Esophagus squamous epithelium (tissue), 5 donors: ENCODE measurements around the gene SLC16A1. TPM values are rescaled to one million over a fixed set of nuclear protein-coding genes. Genes with fewer than 3 reads are reported as not detected.

ENCODE experiments used
- DNase-seq: peaks from one replicate; lab custom pipeline; 2025; lab: John Stamatoyannopoulos, UW
- H3K27ac ChIP-seq, 4 donors: fragments of 200-600 bp; sonication (generic); one replicate each; pipeline ENCODE4 v1.5.1; 2016 to 2019; ENCODE audit warnings: mild to moderate bottlenecking in 1 of 4
- H3K27me3 ChIP-seq, 4 donors: fragments of 200-600 bp; sonication (generic); 1 replicate in 3 of 4; 2 replicates in 1 of 4; pipeline versions ENCODE4 v1.5.1 to v1.6.0; 2017 to 2021; ENCODE audit warnings: antibody characterized with exemption in 1 of 4
- H3K36me3 ChIP-seq, 3 donors: fragments of 200-600 bp; sonication (generic); one replicate each; pipeline ENCODE4 v1.5.1; 2016 to 2019
- H3K4me1 ChIP-seq, 3 donors: fragments of 200-600 bp; sonication (generic); one replicate each; pipeline ENCODE4 v1.5.1; 2017 to 2019
- H3K4me3 ChIP-seq, 4 donors: fragments of 200-600 bp; sonication (generic); 1 replicate in 3 of 4; 2 replicates in 1 of 4; pipeline ENCODE4 v1.5.1; 2016 to 2019; ENCODE audit warnings: mild to moderate bottlenecking in 2 of 4, moderate library complexity in 1 of 4
- H3K9me3 ChIP-seq, 3 donors: fragments of 200-600 bp; sonication (generic); one replicate each; pipeline ENCODE4 v1.5.1; 2016 to 2019
- CTCF ChIP-seq, 6 experiments: fragments of 450-650 bp in 4 of 6; fragments of 200-600 bp in 2 of 6; sonication (generic) in 2 of 6; IDR thresholded peaks; one replicate each; pipeline ENCODE4 v1.5.1; 2016 to 2019; ENCODE audit warnings: antibody characterized with exemption in 6 of 6, mild to moderate bottlenecking in 4 of 6, moderate library complexity in 4 of 6
- POLR2A ChIP-seq, 4 donors: fragments of 450-650 bp; IDR thresholded peaks; one replicate each; pipeline ENCODE4 v1.6.1; 2017; ENCODE audit warnings: antibody characterized with exemption in 4 of 4, mild to moderate bottlenecking in 4 of 4, moderate library complexity in 3 of 4
- WGBS, 2 donors: methylation state at CpG; one replicate each; pipeline ENCODE4 v1.1.5; 2018; 5-methylcytosine and 5-hydroxymethylcytosine counted together
- intact Hi-C: fragments of 100-400 bp; cut with DNase I; formaldehyde crosslinking; loops from one replicate; pipeline ENCODE4 v1.15.0; 2022
- total RNA-seq, 4 donors: library from RNA; depleted of rRNA; stranded (reverse); fragments of >200 nt; gene quantifications; one replicate each; pipeline ENCODE4 v1.1.0, GENCODE V29; 2016
- donor health status: DM: yes; HTN: yes; CAD: no.

SLC16A1 gene
- total RNA-seq, 4 donors from 2014 or later: 19.1 to 80.3 (median 57.9) TPM

GRCh38 chr1:112878321-112878720 is 77.7 kb downstream of the SLC16A1 start:
- intact Hi-C loops: loop anchor here (2.0 kb wide), 1 partner anchor 164 kb away; no protein-coding TSS in a partner anchor

GRCh38 chr1:112877750-112878149 is 78.2 kb downstream of the SLC16A1 start:
- DNase-seq: no peak
- Histone ChIP-seq H3K36me3 (no peaks in the 10 kb centered on the region), H3K27me3 (no peaks in the 10 kb centered on the region), H3K4me3 (no peak overlapping the region), H3K4me1 (peaks cover 5 to 17% (median 15%) of the 10 kb centered on the region in 3 donors), H3K9me3 (no peaks in the 10 kb centered on the region), H3K27ac (no peak overlapping the region)
- TF ChIP-seq CTCF (IDR thresholded peaks at IDR 0.05) (no peak), POLR2A (IDR thresholded peaks at IDR 0.05) (no peak)
- 37 to 44% methylated on average over 2 of the region's 2 CpGs for WGBS, 2 donors
- intact Hi-C loops: loop anchor here (2.0 kb wide), 1 partner anchor 165 kb away; no protein-coding TSS in a partner anchor

More at GRCh38 chr1:112878321-112878720, 77.7 kb downstream of the SLC16A1 start:
- Histone ChIP-seq H3K27ac (no peak overlapping the region), H3K4me1 (peaks cover 5 to 19% (median 15%) of the 10 kb centered on the region in 3 donors), H3K36me3 (no peaks in the 10 kb centered on the region), H3K27me3 (no peaks in the 10 kb centered on the region), H3K4me3 (no peak overlapping the region), H3K9me3 (no peaks in the 10 kb centered on the region)
- TF ChIP-seq CTCF (IDR thresholded peaks at IDR 0.05) (no peak), POLR2A (IDR thresholded peaks at IDR 0.05) (no peak)
- DNase-seq: no peak
- WGBS, 2 donors: 82 to 83% methylated on average over 7 to 8 of the region's 9 CpGs

- no peak for DNase-seq
- H3K27me3 ChIP-seq: no peaks in the 10 kb centered on the region
- H3K9me3 ChIP-seq: no peaks in the 10 kb centered on the region
- H3K4me3 ChIP-seq: no peak overlapping the region
- no peak overlapping the region for H3K27ac ChIP-seq
- peaks cover 0 to 3% (median 3%) of the 10 kb centered on the region in 3 donors for H3K4me1 ChIP-seq
- no peaks in the 10 kb centered on the region for H3K36me3 ChIP-seq
- no peak for TF ChIP-seq CTCF (IDR thresholded peaks at IDR 0.05)
- no peak for TF ChIP-seq POLR2A (IDR thresholded peaks at IDR 0.05)
- intact Hi-C loops: no loop called here
- WGBS, 2 donors: 54 to 81% methylated on average over 2 of the region's 2 CpGs
Observed at GRCh38 chr1:112876315-112876714, 79.7 kb downstream of the SLC16A1 start.

GRCh38 chr1:112872551-112872962 is 83.4 kb downstream of the SLC16A1 start:
- Histone ChIP-seq H3K4me1 (no peaks in the 10 kb centered on the region), H3K27ac (no peak overlapping the region), H3K27me3 (no peaks in the 10 kb centered on the region), H3K36me3 (no peaks in the 10 kb centered on the region), H3K4me3 (no peak overlapping the region), H3K9me3 (no peaks in the 10 kb centered on the region)
- 88 to 93% methylated on average over 1 of the region's 1 CpG for WGBS, 2 donors
- intact Hi-C loops: no loop called here
- no peak for TF ChIP-seq POLR2A (IDR thresholded peaks at IDR 0.05)
- TF ChIP-seq CTCF (IDR thresholded peaks at IDR 0.05): no peak
- DNase-seq: no peak

GRCh38 chr1:112870887-112871646 is 84.9 kb downstream of the SLC16A1 start:
- intact Hi-C loops: no loop called here
- Histone ChIP-seq H3K36me3 (no peaks in the 10 kb centered on the region), H3K4me3 (no peak overlapping the region)

More at GRCh38 chr1:112870887-112871646, 84.9 kb downstream of the SLC16A1 start:
- no peaks in the 10 kb centered on the region for H3K9me3 ChIP-seq
- 91% methylated on average over 4 to 5 of the region's 5 CpGs for WGBS, 2 donors
- no peak for DNase-seq
- TF ChIP-seq CTCF (IDR thresholded peaks at IDR 0.05) (no peak), POLR2A (IDR thresholded peaks at IDR 0.05) (no peak)
- H3K4me1 ChIP-seq: no peaks in the 10 kb centered on the region
- H3K27me3 ChIP-seq: no peaks in the 10 kb centered on the region
- H3K27ac ChIP-seq: no peak overlapping the region
